ENCODE results near the gene CDH4. TPM values are rescaled to one million over a fixed set of nuclear protein-coding genes. Genes with fewer than 3 reads are reported as not detected.

The CDH4 gene
- total RNA-seq, 1 experiment from 2014 or later = not detected

DNA sequence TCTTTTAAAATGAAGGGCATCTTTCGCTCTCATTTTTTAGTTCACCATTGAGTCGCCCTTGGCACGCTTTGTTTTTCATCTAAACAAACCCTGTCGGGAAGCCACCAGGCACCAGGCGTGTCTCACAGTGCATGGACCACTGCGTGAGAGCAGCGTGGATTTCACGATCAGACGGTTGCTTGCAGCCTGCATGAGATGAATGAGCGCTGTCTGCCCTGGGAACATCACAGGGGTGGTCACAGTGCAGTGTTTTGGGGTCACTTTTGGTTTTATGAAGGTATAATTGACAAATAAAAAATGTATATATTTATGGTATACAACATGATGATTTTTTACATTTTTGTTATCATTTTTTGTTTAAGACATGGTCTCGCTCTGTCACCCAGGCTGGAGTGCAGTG, 61.3 kb downstream of the CDH4 start:
- H3K9me3 ChIP-seq (ENCODE audit: insufficient read depth, low read depth) = no peaks in the 10 kb centered on the region
- intact Hi-C loops (cut with micrococcal nuclease; ENCODE audit: unreplicated experiment) = no loop called here
- DNase-seq = no peak
- H2AFZ ChIP-seq = no peak overlapping the region
- H3K79me2 ChIP-seq (ENCODE audit: low read depth) = no peaks in the 10 kb centered on the region
- H3K4me1 ChIP-seq (replicated peaks; ENCODE audit: insufficient read depth) = no peaks in the 10 kb centered on the region
- TF ChIP-seq EZH2 (IDR thresholded peaks at IDR 0.05; ENCODE audit: low read depth) = no peak
- TF ChIP-seq, protein P1, sequence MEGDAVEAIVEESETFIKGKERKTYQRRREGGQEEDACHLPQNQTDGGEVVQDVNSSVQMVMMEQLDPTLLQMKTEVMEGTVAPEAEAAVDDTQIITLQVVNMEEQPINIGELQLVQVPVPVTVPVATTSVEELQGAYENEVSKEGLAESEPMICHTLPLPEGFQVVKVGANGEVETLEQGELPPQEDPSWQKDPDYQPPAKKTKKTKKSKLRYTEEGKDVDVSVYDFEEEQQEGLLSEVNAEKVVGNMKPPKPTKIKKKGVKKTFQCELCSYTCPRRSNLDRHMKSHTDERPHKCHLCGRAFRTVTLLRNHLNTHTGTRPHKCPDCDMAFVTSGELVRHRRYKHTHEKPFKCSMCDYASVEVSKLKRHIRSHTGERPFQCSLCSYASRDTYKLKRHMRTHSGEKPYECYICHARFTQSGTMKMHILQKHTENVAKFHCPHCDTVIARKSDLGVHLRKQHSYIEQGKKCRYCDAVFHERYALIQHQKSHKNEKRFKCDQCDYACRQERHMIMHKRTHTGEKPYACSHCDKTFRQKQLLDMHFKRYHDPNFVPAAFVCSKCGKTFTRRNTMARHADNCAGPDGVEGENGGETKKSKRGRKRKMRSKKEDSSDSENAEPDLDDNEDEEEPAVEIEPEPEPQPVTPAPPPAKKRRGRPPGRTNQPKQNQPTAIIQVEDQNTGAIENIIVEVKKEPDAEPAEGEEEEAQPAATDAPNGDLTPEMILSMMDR (conservative IDR thresholded peaks at IDR 0.05) = no peak
- no peaks in the 10 kb centered on the region for H3K9me2 ChIP-seq (ENCODE audit: insufficient read depth)
- no peak overlapping the region for H3K4me2 ChIP-seq
- ChIA-PET CTCF (no interaction called here), POLR2A (ENCODE audit: unreplicated experiment) (no interaction called here)
- H3K4me3 ChIP-seq = no peak overlapping the region
- no peaks in the 10 kb centered on the region for H3F3A ChIP-seq (ENCODE audit: insufficient read depth, low read depth)
- H4K20me1 ChIP-seq (ENCODE audit: insufficient read depth) = 0 out of 2 replicates have a peak, but pooled peaks cover 4% of the 10 kb centered on the region
- BruUV-seq (replicated peaks) = no TSS peak
- H3K27ac ChIP-seq = no peak overlapping the region
- H3K36me3 ChIP-seq (ENCODE audit: low read depth) = no peaks in the 10 kb centered on the region
- peaks cover 90% of the 10 kb centered on the region for H3K27me3 ChIP-seq (ENCODE audit: insufficient read depth, low read depth)

GRCh38 chr20:61314326-61315010, 62.4 kb downstream of the CDH4 start:
- no peak overlapping the region for H2AFZ ChIP-seq
- no peaks in the 10 kb centered on the region for H3K36me3 ChIP-seq (ENCODE audit: low read depth)
- H3K27me3 ChIP-seq (ENCODE audit: insufficient read depth, low read depth) = peaks cover 88% of the 10 kb centered on the region
- H4K20me1 ChIP-seq (ENCODE audit: insufficient read depth) = 0 out of 2 replicates have a peak, but pooled peaks cover 4% of the 10 kb centered on the region
- TF ChIP-seq, protein P1 (conservative IDR thresholded peaks at IDR 0.05) = no peak
- TF ChIP-seq EZH2 (IDR thresholded peaks at IDR 0.05; ENCODE audit: low read depth) = no peak
- no peaks in the 10 kb centered on the region for H3K4me1 ChIP-seq (replicated peaks; ENCODE audit: insufficient read depth)
- no peaks in the 10 kb centered on the region for H3K9me3 ChIP-seq (ENCODE audit: insufficient read depth, low read depth)
- intact Hi-C loops (cut with micrococcal nuclease; ENCODE audit: unreplicated experiment) = no loop called here
- DNase-seq = no peak
- no peak overlapping the region for H3K27ac ChIP-seq
- no peaks in the 10 kb centered on the region for H3K9me2 ChIP-seq (ENCODE audit: insufficient read depth)
- H3K79me2 ChIP-seq (ENCODE audit: low read depth) = no peaks in the 10 kb centered on the region
- no TSS peak for BruUV-seq (replicated peaks)
- ChIA-PET CTCF (no interaction called here), POLR2A (ENCODE audit: unreplicated experiment) (no interaction called here)
- H3F3A ChIP-seq (ENCODE audit: insufficient read depth, low read depth) = no peaks in the 10 kb centered on the region
- no peak overlapping the region for H3K4me3 ChIP-seq
- no peak overlapping the region for H3K4me2 ChIP-seq

DNA sequence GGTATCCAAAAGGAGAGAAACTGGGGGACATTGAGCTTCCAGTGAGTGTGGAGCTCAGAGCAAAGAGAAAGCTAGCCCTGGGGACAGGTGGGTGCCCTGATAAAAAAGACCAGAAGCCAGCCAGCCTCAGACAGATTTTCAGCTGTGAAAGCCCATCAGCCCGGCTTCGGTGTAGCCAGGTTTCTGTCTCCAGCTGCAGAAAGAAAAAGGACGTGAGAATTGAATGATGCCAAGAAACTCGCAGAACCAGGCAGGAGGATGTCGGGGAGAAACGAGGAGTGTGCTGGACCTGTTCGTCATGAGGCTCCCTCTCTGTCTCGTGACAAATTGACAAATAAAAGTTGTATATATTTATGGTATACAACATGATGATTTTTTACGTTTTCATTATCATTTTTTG, 63.3 kb downstream of the CDH4 start:
- no peaks in the 10 kb centered on the region for H3K9me2 ChIP-seq (ENCODE audit: insufficient read depth)
- no TSS peak for BruUV-seq (replicated peaks)
- H4K20me1 ChIP-seq (ENCODE audit: insufficient read depth) = 0 out of 2 replicates have a peak, but pooled peaks cover 4% of the 10 kb centered on the region
- H3F3A ChIP-seq (ENCODE audit: insufficient read depth, low read depth) = no peaks in the 10 kb centered on the region
- intact Hi-C loops (cut with micrococcal nuclease; ENCODE audit: unreplicated experiment) = no loop called here
- H3K27ac ChIP-seq = no peak overlapping the region
- H3K9me3 ChIP-seq (ENCODE audit: insufficient read depth, low read depth) = no peaks in the 10 kb centered on the region
- no peak for DNase-seq
- POLR2A ChIA-PET (ENCODE audit: unreplicated experiment) = no interaction called here
- H3K79me2 ChIP-seq (ENCODE audit: low read depth) = no peaks in the 10 kb centered on the region
- CTCF ChIA-PET = no interaction called here
- peaks cover 91% of the 10 kb centered on the region for H3K27me3 ChIP-seq (ENCODE audit: insufficient read depth, low read depth)
- no peak overlapping the region for H2AFZ ChIP-seq
- H3K4me3 ChIP-seq = no peak overlapping the region
- no peaks in the 10 kb centered on the region for H3K36me3 ChIP-seq (ENCODE audit: low read depth)
- TF ChIP-seq, protein P1 (conservative IDR thresholded peaks at IDR 0.05) = no peak
- TF ChIP-seq EZH2 (IDR thresholded peaks at IDR 0.05; ENCODE audit: low read depth) = no peak
- H3K4me1 ChIP-seq (replicated peaks; ENCODE audit: insufficient read depth) = no peaks in the 10 kb centered on the region
- H3K4me2 ChIP-seq = no peak overlapping the region
